H7 (cell line): ENCODE results near the gene ZNF354C. TPM values are rescaled to one million over a fixed set of nuclear protein-coding genes. Genes with fewer than 3 reads are reported as not detected.

Experiments
- DNase-seq: peaks from one replicate; pipeline ENCODE4 v3.0.0; 2012
- H3K27me3 ChIP-seq: 2 replicates; pipeline ENCODE4 v1.6.0; 2011; ENCODE audit warnings: mild to moderate bottlenecking, low read length; ENCODE audit not compliant: control insufficient read depth, insufficient read depth
- H3K36me3 ChIP-seq: replicated peaks from 2 replicates; pipeline ENCODE4 v1.5.1; 2011; ENCODE audit warnings: low read length; ENCODE audit not compliant: control insufficient read depth, insufficient read depth
- H3K4me3 ChIP-seq: 2 replicates; pipeline ENCODE4 v1.5.1; 2011; ENCODE audit warnings: low read depth, mild to moderate bottlenecking, control low read depth, low read length, moderate library complexity; ENCODE audit not compliant: insufficient read depth
- total RNA-seq: library from RNA; depleted of rRNA; stranded (reverse); fragments of >200 nt; shearing (Covaris generic); gene quantifications from 2 replicates; pipeline ENCODE4 v1.2.3, GENCODE V29; 2014; rRNA removed

The ZNF354C gene
- total RNA-seq, 1 experiment from 2014 or later: 0.03 TPM

DNA sequence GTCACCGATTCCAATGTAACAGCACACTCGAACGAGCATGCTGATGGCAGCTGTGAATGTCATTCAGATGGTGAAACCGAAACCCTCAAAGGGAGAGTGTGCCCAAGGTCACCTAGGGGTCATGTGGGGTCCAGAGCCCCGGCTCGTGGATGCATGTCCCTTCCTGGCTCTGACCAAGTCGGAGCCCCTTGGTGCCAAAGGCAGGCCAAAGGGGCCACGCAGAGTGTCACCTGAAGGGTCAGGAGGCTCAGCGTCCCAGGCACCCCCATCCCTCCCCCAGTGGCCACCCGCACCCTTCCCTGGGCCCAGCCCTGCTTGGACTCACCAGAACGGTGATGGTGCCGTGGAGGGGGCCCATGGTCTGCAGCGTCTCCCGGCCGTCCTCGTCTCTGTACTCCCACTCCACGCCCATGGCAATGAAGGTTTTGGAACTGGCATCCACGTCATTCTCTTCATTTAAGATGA lies 69.5 kb downstream of the ZNF354C start:
- Histone ChIP-seq H3K4me3 (no peak overlapping the region), H3K36me3 (no peaks in the 10 kb centered on the region), H3K27me3 (no peaks in the 10 kb centered on the region)
- DNase-seq: no peak

DNA sequence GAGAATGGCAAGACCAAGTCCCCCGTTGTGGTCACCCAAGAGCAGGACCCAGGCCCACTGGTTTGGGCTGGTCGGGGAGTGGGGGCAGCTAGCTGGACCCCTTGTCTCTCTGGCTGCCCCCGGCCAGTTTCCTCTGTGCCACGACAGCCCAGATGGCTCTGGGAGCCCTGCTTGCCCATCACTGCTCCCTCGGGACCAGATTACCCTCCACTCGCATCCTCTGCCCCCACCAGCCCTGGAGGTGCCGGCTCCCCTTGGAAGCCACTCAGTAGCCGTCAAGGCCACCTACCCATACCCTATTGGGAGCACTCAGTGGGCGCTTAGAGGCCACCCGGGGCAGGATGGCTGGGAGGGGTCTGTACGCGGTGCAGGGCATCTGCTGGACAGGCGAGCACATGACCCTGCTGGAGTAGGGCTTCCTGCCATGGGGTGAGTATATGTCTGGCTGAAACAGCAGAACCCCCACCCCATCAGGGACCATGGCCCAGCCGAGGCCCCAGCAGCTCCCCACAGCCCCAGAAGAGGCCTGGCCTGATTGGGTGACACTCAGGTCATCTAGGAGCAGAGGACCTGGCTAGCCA lies 70.0 kb downstream of the ZNF354C start:
- no peak for DNase-seq
- no peak overlapping the region for H3K4me3 ChIP-seq
- H3K27me3 ChIP-seq: no peaks in the 10 kb centered on the region
- no peaks in the 10 kb centered on the region for H3K36me3 ChIP-seq

DNA sequence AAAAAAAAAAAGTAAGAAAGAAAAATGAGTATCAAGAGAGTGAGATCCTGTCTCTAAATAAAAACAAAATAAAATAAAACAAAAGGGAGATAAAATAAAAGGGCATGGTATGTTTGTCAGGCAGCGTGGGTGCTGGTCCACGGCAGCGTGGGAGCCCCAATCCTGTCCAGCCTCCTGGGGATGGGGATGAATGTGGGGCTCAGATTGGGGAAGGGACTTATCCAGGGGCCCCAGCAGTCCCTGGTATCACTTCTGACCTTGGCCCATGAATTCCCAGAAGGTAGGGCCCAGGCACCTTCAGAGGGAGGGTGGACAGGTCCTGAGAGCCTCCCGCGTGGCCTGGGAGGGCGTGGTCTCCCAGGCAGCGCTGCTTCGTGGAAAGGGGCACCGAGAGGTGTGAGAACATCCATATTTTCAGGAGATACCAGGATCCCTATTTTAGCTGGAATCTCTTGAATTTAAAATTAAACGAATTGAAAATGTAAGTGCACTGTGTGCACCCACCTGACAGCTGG lies 71.2 kb downstream of the ZNF354C start:
- no peaks in the 10 kb centered on the region for H3K36me3 ChIP-seq
- DNase-seq: no peak
- no peak overlapping the region for H3K4me3 ChIP-seq
- no peaks in the 10 kb centered on the region for H3K27me3 ChIP-seq

DNA sequence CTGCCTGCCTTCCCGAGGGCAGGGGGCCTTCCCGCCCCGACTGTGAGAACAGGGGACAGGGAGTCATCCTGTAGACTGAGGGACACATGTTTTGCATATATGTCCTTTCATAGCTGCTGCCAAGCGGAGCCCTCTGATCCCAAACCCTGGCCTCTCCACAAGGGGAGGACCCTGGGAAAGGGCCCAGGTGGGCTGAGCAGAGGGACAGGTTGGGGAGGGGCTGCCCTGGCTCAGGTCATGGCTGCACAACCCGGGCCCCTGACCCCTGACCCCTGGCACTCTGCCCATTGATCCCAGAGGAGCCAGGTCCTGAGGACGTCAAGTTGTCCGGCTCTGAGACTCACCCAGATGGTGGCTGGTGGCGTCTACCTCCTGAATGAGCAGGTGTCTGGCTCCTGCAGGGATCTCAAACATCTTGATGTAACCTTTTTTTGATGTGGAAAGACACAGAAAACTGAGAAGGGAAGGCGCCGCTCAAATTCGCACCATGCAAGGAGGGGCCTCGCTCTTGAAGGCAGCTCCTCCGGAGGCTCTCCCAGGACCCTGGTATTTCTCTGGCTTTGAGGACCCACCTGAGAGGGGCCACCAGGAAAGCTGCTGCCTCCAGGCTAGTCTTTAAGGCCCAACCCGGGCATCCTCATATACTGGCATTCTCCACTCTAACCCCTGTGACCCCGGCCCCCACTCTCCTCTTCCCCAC lies 71.9 kb downstream of the ZNF354C start:
- Histone ChIP-seq H3K36me3 (no peaks in the 10 kb centered on the region), H3K27me3 (no peaks in the 10 kb centered on the region), H3K4me3 (no peak overlapping the region)
- DNase-seq: no peak

GRCh38 chr5:179132586-179133355 lies 72.6 kb downstream of the ZNF354C start:
- DNase-seq: no peak
- H3K36me3 ChIP-seq: no peaks in the 10 kb centered on the region
- no peaks in the 10 kb centered on the region for H3K27me3 ChIP-seq
- H3K4me3 ChIP-seq: no peak overlapping the region

Other genes starting within 250 kb of the ZNF354C start
- 2.7 and 11.7 TPM in 2 replicates for gene ZNF354B, start 200.4 kb upstream of the ZNF354C start, total RNA-seq
- 0.28 and 1.3 TPM in 2 replicates for gene ZFP2, start 164.5 kb upstream of the ZNF354C start, total RNA-seq
- 0.14 and 1.3 TPM in 2 replicates for gene ZNF454, start 119.2 kb upstream of the ZNF354C start, total RNA-seq
- gene GRM6, start 65.1 kb upstream of the ZNF354C start, total RNA-seq: not detected in 2 replicates
- 2.0 and 2.5 TPM in 2 replicates for gene ZNF879, start 36.6 kb upstream of the ZNF354C start, total RNA-seq